Activated T-cell treated with anti-CD3 and anti-CD28 coated beads, Interleukin-2, amount 50 U/mL, for 24 hours (primary cell): ENCODE measurements around the gene PRMT2.
"Not testable (repeated sequence)": the region's sequence is repeated elsewhere in the genome, so short reads cannot be mapped to it uniquely, and the experiment has no call there.

Source experiments
- DNase-seq: peaks from one replicate; pipeline ENCODE4 v3.0.0-alpha.2; 2020
- H3K27ac Mint-ChIP-seq: 2 replicates; pipeline ENCODE4 v1.8.0; 2020; ENCODE audit warnings: mild to moderate bottlenecking, mixed read lengths
- H3K27me3 Mint-ChIP-seq: 2 replicates; pipeline ENCODE4 v1.8.0; 2020; ENCODE audit warnings: mixed read lengths
- H3K36me3 Mint-ChIP-seq: 2 replicates; pipeline ENCODE4 v1.8.0; 2020; ENCODE audit warnings: low read depth, mixed read lengths
- H3K4me1 Mint-ChIP-seq: 2 replicates; pipeline ENCODE4 v1.8.0; 2020; ENCODE audit warnings: low read depth, mixed read lengths
- H3K4me3 Mint-ChIP-seq: 2 replicates; pipeline ENCODE4 v1.8.0; 2020; ENCODE audit warnings: mild to moderate bottlenecking, moderate library complexity, mixed read lengths
- H3K9me3 Mint-ChIP-seq: 2 replicates; pipeline ENCODE4 v1.8.0; 2020; ENCODE audit warnings: mixed read lengths

Gene PRMT2

GRCh38 chr21:46664316-46664995 lies 29.0 kb downstream of the PRMT2 start:
- Mint-ChIP-seq H3K36me3 (peaks cover 29% of the 10 kb centered on the region), H3K27ac (no peak overlapping the region), H3K27me3 (peaks cover 3% of the 10 kb centered on the region), H3K9me3 (no peaks in the 10 kb centered on the region), H3K4me1 (peaks cover 25% of the 10 kb centered on the region), H3K4me3 (no peak overlapping the region)
- no peak for DNase-seq

- H3K36me3 Mint-ChIP-seq, result peaks cover 27% of the 10 kb centered on the region
- no peak for DNase-seq
- peaks cover 20% of the 10 kb centered on the region for H3K4me1 Mint-ChIP-seq
- no peaks in the 10 kb centered on the region for H3K9me3 Mint-ChIP-seq
- H3K27me3 Mint-ChIP-seq, result peaks cover 3% of the 10 kb centered on the region
- H3K4me3 Mint-ChIP-seq, result no peak overlapping the region
- no peak overlapping the region for H3K27ac Mint-ChIP-seq
These were observed 30.1 kb downstream of the PRMT2 start for GRCh38 chr21:46665566-46665965.

GRCh38 chr21:46666941-46667740 lies 31.7 kb downstream of the PRMT2 start:
- Mint-ChIP-seq H3K9me3 (no peaks in the 10 kb centered on the region), H3K4me3 (peak overlapping the region; percentile 80), H3K4me1 (peaks cover 13% of the 10 kb centered on the region), H3K36me3 (peaks cover 26% of the 10 kb centered on the region), H3K27me3 (peaks cover 3% of the 10 kb centered on the region), H3K27ac (no peak overlapping the region)
- peak; percentile 56 for DNase-seq

GRCh38 chr21:46667741-46668380 lies 32.4 kb downstream of the PRMT2 start:
- Mint-ChIP-seq H3K27ac (no peak overlapping the region), H3K4me3 (peak overlapping the region; percentile 80), H3K4me1 (peaks cover 13% of the 10 kb centered on the region), H3K36me3 (peaks cover 26% of the 10 kb centered on the region), H3K27me3 (peaks cover 3% of the 10 kb centered on the region), H3K9me3 (no peaks in the 10 kb centered on the region)
- DNase-seq, result peak; percentile 52

DNA sequence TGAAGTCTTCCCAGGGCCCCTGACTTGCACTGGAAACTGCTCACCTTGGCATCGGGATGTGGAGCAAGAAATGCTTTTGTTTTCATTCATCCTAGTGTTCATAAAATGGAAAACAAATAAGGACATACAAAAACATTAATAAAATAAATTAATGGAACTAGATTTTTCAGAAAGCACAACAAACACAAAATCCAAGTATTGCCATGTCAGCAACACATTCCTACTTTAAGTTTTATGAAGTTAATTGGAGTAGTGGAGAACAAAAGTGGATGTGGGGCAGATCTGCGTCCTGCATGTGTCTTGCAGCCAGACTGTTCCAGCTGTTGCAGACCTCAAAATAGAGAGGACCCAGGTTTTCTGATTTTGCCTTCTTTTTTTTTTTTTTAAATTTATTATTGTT lies 32.9 kb downstream of the PRMT2 start:
- peaks cover 20% of the 10 kb centered on the region for H3K36me3 Mint-ChIP-seq
- H3K9me3 Mint-ChIP-seq, result no peaks in the 10 kb centered on the region
- H3K4me1 Mint-ChIP-seq, result peaks cover 13% of the 10 kb centered on the region
- peak overlapping the region; percentile 80 for H3K4me3 Mint-ChIP-seq
- no peak for DNase-seq
- H3K27me3 Mint-ChIP-seq, result peaks cover 3% of the 10 kb centered on the region
- no peak overlapping the region for H3K27ac Mint-ChIP-seq

GRCh38 chr21:46668904-46669303 lies 33.4 kb downstream of the PRMT2 start:
- not testable (repeated sequence) for H3K9me3 Mint-ChIP-seq, DNase-seq, H3K4me3 Mint-ChIP-seq, H3K27me3 Mint-ChIP-seq, H3K27ac Mint-ChIP-seq
- Mint-ChIP-seq H3K4me1 (peaks cover 13% of the 10 kb centered on the region), H3K36me3 (peaks cover 16% of the 10 kb centered on the region)

DNA sequence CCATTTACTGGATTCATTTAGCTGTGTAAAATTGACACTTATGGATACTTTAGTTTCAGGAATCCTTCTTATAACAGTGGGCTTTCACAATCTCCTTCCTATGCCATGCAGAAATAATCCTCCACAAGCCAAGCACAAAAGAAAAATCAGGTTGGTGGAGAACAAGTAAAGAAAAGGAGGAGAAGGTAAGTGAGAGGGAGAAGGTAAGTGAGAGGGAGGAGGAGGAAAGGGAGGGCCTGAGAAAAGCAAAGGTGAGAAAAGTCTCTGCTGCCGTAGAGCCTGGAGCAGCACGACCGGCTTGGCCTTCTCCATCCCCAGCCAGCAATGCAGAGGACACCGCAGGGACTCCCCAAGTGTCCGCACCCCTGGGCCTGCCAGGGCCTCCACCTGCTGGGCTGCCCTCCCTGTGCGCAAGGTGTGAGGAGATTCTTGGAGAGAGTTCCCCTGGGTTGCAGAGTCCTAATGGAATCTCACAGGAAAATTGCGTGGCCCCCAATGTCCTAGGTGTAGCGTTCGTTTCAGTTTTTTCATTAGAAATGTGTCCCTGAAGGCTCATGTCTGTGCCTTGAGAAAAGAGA lies 39.0 kb downstream of the PRMT2 start:
- no peak for DNase-seq
- Mint-ChIP-seq H3K27ac (no peak overlapping the region), H3K36me3 (no peaks in the 10 kb centered on the region), H3K9me3 (no peaks in the 10 kb centered on the region), H3K4me3 (no peak overlapping the region), H3K27me3 (no peaks in the 10 kb centered on the region), H3K4me1 (no peaks in the 10 kb centered on the region)

- Mint-ChIP-seq H3K4me1 (no peaks in the 10 kb centered on the region), H3K27me3 (no peaks in the 10 kb centered on the region), H3K9me3 (no peaks in the 10 kb centered on the region), H3K27ac (no peak overlapping the region), H3K36me3 (no peaks in the 10 kb centered on the region), H3K4me3 (no peak overlapping the region)
- DNase-seq, result no peak
These were observed 40.3 kb downstream of the PRMT2 start for GRCh38 chr21:46675595-46676280.

DNA sequence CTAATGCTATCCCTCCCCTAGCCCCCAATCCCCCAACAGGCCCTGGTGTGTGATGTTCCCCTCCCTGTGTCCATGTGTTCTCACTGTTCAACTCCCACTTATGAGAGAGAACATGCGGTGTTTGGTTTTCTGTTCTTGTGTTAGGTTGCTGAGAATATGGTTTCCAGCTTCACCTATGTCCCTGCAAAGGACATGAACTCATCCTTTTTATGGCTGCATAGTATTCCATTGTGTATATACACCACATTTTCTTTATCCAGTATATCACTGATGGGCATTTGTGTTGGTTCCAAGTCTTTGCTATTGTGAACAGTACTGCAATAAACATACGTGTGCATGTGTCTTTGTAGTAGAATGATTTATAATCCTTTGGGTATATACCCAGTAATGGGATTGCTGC lies 41.1 kb downstream of the PRMT2 start:
- not testable (repeated sequence) for H3K27me3 Mint-ChIP-seq, H3K9me3 Mint-ChIP-seq, H3K27ac Mint-ChIP-seq, H3K4me1 Mint-ChIP-seq, DNase-seq, H3K36me3 Mint-ChIP-seq, H3K4me3 Mint-ChIP-seq

DNA sequence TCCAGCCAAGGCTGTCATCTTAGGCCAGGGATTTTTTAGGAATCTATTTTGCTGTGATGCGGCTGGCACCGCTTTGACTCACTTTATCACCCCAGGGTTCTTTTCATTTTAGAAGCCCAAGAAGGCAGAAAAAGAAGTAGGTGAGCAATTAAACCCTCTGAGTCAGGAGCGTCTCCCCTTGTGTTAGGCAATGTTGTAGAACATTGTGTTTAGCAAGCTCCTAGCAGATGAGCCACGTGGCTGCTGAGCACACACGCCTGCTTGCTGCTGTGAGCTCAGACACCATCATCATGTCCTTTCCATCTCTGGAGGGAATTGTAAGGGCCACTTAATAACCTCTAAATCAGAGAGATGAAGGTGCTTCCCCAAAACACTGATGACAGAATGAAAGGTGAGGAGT lies 46.1 kb downstream of the PRMT2 start:
- not testable (repeated sequence) for H3K4me3 Mint-ChIP-seq, H3K27ac Mint-ChIP-seq, H3K9me3 Mint-ChIP-seq, H3K36me3 Mint-ChIP-seq, H3K27me3 Mint-ChIP-seq, DNase-seq, H3K4me1 Mint-ChIP-seq

GRCh38 chr21:46698652-46699051 lies 63.2 kb downstream of the PRMT2 start:
- H3K9me3 Mint-ChIP-seq, H3K4me1 Mint-ChIP-seq, H3K27ac Mint-ChIP-seq, H3K4me3 Mint-ChIP-seq, H3K36me3 Mint-ChIP-seq, DNase-seq, H3K27me3 Mint-ChIP-seq: not testable (repeated sequence)

DNA sequence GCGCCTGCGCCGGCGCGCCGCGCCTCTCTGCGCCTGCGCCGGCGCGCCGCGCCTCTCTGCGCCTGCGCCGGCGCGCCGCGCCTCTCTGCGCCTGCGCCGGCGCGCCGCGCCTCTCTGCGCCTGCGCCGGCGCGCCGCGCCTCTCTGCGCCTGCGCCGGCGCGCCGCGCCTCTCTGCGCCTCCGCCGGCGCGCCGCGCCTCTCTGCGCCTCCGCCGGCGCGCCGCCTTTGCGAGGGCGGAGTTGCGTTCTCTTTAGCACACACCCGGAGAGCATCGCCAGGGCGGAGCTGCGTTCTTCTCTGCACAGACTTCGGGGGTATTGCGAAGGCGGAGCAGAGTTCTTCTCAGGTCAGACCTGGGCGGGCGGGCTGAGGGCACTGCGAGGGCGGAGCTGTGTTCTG lies 63.6 kb downstream of the PRMT2 start:
- not testable (repeated sequence) for H3K27ac Mint-ChIP-seq, H3K4me1 Mint-ChIP-seq, H3K9me3 Mint-ChIP-seq, H3K36me3 Mint-ChIP-seq, H3K27me3 Mint-ChIP-seq, H3K4me3 Mint-ChIP-seq, DNase-seq
